ENCODE results near the gene SETD5. TPM values are rescaled to one million over a fixed set of nuclear protein-coding genes. Genes with fewer than 3 reads are reported as not detected.

SETD5 gene
- total RNA-seq, 2 donors from 2014 or later: 36.9 to 49.4 TPM

DNA sequence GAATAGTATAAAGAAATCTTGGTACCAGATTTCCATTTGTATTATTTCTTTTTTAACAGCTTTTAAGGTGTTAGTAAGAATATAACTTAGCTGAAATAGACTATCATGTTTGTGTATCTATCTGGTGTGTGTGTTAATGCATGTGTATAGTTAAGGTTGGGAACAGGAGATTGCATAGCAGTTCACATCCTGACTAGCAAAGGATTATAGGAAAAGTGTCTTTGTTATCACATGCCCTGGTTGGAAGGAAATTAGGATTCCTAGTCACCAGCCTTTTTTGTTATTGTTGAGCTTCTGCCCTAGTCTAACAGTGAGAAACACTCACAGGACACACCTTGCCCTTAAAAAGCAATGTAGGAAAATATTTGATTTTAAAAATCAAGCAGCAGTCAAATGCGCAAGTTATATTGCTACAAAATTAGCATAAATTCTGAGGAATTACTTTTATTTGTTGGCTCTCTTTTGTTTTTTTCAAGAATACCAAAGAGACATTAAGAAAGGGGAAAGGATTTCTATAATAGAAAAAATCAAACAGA is 58.2 kb downstream of the SETD5 start:
- H3K4me3 ChIP-seq: no peak overlapping the region
- TF ChIP-seq, protein P1, sequence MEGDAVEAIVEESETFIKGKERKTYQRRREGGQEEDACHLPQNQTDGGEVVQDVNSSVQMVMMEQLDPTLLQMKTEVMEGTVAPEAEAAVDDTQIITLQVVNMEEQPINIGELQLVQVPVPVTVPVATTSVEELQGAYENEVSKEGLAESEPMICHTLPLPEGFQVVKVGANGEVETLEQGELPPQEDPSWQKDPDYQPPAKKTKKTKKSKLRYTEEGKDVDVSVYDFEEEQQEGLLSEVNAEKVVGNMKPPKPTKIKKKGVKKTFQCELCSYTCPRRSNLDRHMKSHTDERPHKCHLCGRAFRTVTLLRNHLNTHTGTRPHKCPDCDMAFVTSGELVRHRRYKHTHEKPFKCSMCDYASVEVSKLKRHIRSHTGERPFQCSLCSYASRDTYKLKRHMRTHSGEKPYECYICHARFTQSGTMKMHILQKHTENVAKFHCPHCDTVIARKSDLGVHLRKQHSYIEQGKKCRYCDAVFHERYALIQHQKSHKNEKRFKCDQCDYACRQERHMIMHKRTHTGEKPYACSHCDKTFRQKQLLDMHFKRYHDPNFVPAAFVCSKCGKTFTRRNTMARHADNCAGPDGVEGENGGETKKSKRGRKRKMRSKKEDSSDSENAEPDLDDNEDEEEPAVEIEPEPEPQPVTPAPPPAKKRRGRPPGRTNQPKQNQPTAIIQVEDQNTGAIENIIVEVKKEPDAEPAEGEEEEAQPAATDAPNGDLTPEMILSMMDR (IDR thresholded peaks at IDR 0.05): no peak
- H3K27me3 ChIP-seq: no peaks in the 10 kb centered on the region
- no peak for DNase-seq (ENCODE audit: low spot score)
- no peaks in the 10 kb centered on the region for H3K4me1 ChIP-seq
- no peaks in the 10 kb centered on the region for H3K9me3 ChIP-seq
- peaks cover 72% of the 10 kb centered on the region for H3K36me3 ChIP-seq
- no peak overlapping the region for H3K27ac ChIP-seq

DNA sequence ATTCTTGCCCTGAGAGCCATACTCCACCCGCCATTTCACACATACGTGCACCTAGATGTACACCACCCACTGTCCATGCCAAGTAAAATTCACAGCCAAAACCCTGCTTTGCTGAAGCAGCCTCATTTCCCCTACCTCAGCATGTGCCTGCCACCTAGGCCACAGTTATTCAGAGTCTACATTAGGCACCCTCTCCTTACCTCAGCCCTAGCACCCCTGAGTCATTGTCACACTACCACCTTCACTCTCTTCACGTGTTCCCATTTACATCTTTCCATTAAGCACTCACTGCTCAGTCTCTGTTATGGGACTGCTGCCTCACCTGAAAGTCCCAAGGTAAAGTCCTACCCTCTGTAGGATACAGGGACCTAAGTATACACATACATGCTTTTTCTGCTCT is 70.0 kb downstream of the SETD5 start:
- DNase-seq (ENCODE audit: low spot score): no peak
- TF ChIP-seq, protein P1 (IDR thresholded peaks at IDR 0.05): no peak
- H3K27ac ChIP-seq: no peak overlapping the region
- H3K9me3 ChIP-seq: no peaks in the 10 kb centered on the region
- H3K4me1 ChIP-seq: no peaks in the 10 kb centered on the region
- H3K36me3 ChIP-seq: peaks cover 100% of the 10 kb centered on the region
- no peak overlapping the region for H3K4me3 ChIP-seq
- no peaks in the 10 kb centered on the region for H3K27me3 ChIP-seq

DNA sequence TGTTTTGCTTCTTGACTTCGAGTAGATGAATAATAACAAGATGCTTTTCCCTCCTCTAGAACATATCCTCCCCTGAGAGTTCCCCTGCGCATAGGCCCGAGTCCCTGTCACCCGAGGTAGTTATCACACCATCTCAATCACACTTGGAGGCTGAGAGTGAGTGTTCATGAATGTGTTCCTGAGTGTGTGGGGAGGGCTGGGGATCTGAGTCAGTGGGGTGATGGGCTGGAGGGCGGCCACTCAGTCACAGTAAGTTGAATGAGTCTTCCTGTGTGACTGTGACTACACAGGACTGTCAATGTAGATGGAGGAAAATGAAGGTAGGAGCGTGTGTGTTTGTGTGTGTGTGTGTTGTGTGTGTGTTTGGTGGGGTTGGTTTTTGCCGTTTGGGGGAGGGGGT is 71.0 kb downstream of the SETD5 start:
- DNase-seq (ENCODE audit: low spot score): no peak
- Histone ChIP-seq H3K9me3 (no peaks in the 10 kb centered on the region), H3K36me3 (peaks cover 100% of the 10 kb centered on the region), H3K4me1 (no peaks in the 10 kb centered on the region), H3K4me3 (no peak overlapping the region), H3K27ac (no peak overlapping the region), H3K27me3 (no peaks in the 10 kb centered on the region)
- TF ChIP-seq, protein P1 (IDR thresholded peaks at IDR 0.05): no peak

DNA sequence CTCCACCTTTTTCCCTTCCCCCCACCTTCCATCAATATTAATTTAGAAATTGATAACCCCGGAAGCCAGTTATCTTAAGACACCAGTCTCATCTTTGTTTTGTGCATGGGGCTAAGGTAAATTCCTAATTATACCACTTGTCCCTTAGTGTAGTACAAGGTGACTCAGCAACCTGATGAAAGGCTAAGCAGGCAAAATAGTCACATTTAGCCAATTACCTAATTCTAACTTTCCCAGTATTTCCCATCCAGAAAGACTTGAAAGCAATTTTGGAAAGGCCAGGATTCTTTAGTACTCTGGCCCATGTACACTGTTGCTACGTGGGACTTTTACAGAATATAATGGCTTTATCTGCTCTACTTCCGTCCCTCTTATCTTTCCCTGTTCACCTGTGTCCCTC is 72.6 kb downstream of the SETD5 start:
- TF ChIP-seq, protein P1 (IDR thresholded peaks at IDR 0.05): no peak
- Histone ChIP-seq H3K27ac (no peak overlapping the region), H3K4me1 (no peaks in the 10 kb centered on the region), H3K27me3 (no peaks in the 10 kb centered on the region), H3K4me3 (no peak overlapping the region), H3K9me3 (no peaks in the 10 kb centered on the region), H3K36me3 (peaks cover 99% of the 10 kb centered on the region)
- DNase-seq (ENCODE audit: low spot score): no peak

DNA sequence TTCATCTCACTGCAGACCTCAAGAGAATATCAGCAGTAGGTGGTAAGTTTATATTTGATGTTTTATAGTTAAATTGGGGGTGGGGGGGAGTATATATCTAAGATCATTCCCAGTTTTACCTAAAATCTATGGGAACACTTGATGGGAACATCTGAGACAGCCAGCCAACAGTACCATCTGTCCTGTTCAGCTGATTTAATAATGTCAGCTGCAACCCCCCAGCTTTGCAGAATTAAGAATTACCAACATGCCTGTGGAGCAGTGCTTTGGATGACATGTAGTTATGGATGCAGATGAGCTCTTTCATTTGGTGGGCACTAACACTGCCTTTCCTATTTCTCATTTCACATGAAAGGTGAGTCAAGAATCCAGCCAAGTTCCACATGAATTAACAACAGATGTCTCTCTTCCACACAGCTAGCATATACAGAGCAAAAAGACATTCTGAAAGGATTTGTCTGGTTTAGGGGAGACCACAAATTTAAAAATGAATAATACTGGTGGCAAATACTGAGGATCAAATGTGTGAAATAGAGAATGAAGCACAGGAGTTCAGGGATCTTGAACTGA is 76.2 kb downstream of the SETD5 start:
- no peak for DNase-seq (ENCODE audit: low spot score)
- no peak overlapping the region for H3K27ac ChIP-seq
- H3K36me3 ChIP-seq: peaks cover 98% of the 10 kb centered on the region
- no peaks in the 10 kb centered on the region for H3K4me1 ChIP-seq
- H3K4me3 ChIP-seq: no peak overlapping the region
- no peaks in the 10 kb centered on the region for H3K9me3 ChIP-seq
- TF ChIP-seq, protein P1 (IDR thresholded peaks at IDR 0.05): no peak
- H3K27me3 ChIP-seq: no peaks in the 10 kb centered on the region

DNA sequence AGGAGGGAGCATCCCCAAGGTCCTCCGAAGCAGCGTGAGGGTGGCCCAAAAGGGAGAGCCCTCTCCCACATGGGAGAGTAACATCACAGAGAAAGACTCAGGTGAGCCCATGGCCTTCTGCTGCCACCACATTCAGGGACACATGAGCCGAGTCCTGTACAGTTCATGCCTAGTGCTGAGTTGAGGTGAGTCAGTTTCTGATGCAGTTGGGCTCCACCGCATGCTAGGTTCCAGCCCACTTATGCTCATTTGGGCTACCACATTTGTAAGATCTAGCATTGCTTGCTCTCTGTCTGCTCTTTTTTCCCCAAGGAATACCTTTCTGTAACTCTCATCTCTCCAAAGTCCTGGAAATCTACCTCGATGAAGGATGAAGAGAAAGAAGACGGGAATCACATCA is 77.1 kb downstream of the SETD5 start:
- Histone ChIP-seq H3K27ac (no peak overlapping the region), H3K4me3 (no peak overlapping the region), H3K9me3 (no peaks in the 10 kb centered on the region), H3K27me3 (no peaks in the 10 kb centered on the region), H3K36me3 (peaks cover 97% of the 10 kb centered on the region), H3K4me1 (no peaks in the 10 kb centered on the region)
- TF ChIP-seq, protein P1 (IDR thresholded peaks at IDR 0.05): no peak
- no peak for DNase-seq (ENCODE audit: low spot score)

Data from right atrium auricular region (tissue), 2 donors.